Measurements from ENCODE around the gene ZBTB42.
"Not testable (repeated sequence)": the region's sequence is repeated elsewhere in the genome, so short reads cannot be mapped to it uniquely, and the experiment has no call there.

Gene ZBTB42

DNA sequence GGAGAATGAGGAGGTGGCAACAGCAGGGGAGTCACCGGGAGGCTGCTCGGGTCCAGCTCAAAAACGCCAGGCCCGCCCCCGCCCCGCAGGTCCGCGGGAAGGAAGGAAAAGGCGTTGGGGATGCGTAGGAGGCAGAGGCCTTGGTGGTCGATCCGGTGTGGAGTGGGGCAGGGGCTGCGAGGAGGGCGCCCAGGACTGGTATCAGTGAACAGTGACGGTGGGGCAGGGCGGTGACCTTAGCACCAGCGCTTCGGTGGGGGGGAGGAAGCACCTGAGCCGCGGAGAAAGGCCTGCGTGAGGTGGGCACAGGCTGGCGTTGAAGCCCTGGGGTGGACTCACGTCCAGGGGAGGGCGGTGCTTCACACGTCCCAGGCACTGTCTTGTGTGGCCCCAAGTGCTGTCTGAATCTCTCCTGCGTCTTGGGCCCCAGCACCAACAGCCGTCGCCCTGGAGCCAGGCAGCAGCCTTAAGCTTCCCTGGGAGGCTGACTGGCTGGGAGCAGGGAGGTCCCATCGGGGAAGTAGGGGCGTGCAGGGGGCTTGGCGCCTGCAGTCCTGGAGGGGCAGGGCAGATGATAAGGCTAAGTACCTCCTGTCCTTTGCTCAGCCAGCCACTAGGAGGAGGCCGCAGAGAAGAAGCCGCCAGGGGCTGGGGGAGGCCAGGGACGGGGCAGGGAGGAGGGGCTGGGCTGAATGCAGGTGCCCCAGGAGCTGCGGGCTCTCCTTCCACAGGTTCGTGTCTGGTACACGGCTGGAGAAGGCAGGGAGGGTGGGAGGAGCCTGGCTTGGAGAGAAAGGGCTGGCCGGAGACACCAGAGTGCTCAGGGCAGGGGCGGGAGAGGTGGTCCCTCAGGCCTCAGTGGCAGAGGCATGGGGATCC, 26.5 kb downstream of the ZBTB42 start:
- peak overlapping the region; percentile 63 for H3K4me3 Mint-ChIP-seq
- H3K36me3 Mint-ChIP-seq (ENCODE audit: low read depth), result no peaks in the 10 kb centered on the region
- no peak overlapping the region for H3K27ac Mint-ChIP-seq
- H3K27me3 Mint-ChIP-seq, result peaks cover 53% of the 10 kb centered on the region
- peaks cover 24% of the 10 kb centered on the region for H3K4me1 Mint-ChIP-seq (ENCODE audit: low read depth)
- intact Hi-C loops (cut with micrococcal nuclease), result loop anchor here (5.0 kb wide), 1 partner anchor 40 kb away; no protein-coding TSS in a partner anchor
- H3K9me3 Mint-ChIP-seq, result peaks cover 13% of the 10 kb centered on the region

DNA sequence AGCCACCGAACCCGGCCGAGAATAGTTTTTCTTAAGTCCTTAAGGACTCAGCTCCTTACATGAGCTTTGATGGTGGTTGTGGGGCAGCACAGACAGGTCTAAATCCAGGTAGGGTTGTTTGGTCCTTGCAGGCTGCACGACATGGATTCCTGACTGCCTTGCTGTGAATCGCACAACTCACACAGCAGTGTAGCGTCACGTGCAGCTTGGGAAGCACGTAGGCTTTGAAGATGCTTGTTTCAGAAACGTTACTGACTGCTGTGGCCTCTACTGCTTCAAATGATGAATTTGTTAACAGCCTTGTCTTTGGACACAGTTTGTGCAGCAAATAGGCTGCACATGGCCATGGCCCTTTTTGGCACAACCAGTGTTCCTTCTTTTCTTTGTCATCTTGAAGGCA, 29.9 kb downstream of the ZBTB42 start:
- Mint-ChIP-seq H3K27me3 (peaks cover 32% of the 10 kb centered on the region), H3K36me3 (ENCODE audit: low read depth) (no peaks in the 10 kb centered on the region), H3K4me3 (no peak overlapping the region), H3K4me1 (ENCODE audit: low read depth) (peaks cover 18% of the 10 kb centered on the region), H3K9me3 (no peaks in the 10 kb centered on the region), H3K27ac (no peak overlapping the region)
- intact Hi-C loops (cut with micrococcal nuclease), result no loop called here

GRCh38 chr14:104836171-104836935, 35.5 kb downstream of the ZBTB42 start:
- H3K4me3 Mint-ChIP-seq; H3K9me3 Mint-ChIP-seq; H3K27ac Mint-ChIP-seq; H3K36me3 Mint-ChIP-seq (ENCODE audit: low read depth); H3K4me1 Mint-ChIP-seq (ENCODE audit: low read depth); intact Hi-C loops (cut with micrococcal nuclease): not testable (repeated sequence)
- peaks cover 45% of the 10 kb centered on the region for H3K27me3 Mint-ChIP-seq

DNA sequence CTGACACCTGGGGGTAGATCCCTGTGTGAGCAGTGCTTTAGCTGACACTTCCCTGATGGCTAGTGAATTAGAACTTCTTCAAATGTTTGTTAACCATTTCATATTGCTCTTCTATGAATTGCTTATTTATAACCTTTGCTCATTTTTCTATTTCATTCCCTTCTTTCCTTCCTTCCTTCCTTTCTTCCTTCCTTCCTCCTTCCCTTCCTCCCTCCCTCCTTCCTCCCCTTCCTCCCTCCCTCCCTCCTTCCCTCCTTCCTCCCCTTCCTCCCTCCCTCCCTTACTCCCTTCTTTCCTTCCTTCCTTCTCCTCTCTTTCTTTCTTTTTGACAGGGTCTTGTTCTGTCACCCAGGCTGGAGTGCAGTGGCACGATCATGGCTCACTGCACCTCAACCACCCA, 40.8 kb downstream of the ZBTB42 start:
- Mint-ChIP-seq H3K4me3 (no peak overlapping the region), H3K36me3 (ENCODE audit: low read depth) (no peaks in the 10 kb centered on the region), H3K27me3 (peaks cover 84% of the 10 kb centered on the region), H3K4me1 (ENCODE audit: low read depth) (no peaks in the 10 kb centered on the region), H3K9me3 (no peaks in the 10 kb centered on the region), H3K27ac (no peak overlapping the region)
- intact Hi-C loops (cut with micrococcal nuclease), result no loop called here

DNA sequence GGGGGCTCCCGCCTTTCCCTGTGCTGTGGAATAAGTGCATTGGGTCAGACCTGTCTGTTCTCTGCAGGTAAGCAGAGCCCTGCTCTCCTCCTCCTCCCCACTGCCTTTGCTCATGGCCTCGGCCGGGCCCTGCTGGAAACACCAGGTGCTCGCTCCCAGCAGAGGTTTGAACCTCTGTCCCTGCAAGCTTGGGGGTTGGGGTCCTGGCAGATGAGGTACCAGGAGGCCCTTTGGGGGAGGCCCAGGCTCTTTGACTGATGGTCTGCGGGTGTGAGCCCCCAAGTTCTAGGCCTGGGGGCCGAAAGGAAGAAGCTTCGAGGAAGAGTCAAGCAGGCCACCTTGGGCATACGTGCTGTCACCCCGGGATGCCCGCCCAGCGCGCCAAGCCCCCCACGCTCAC, 42.1 kb downstream of the ZBTB42 start:
- Mint-ChIP-seq H3K4me3 (no peak overlapping the region), H3K4me1 (ENCODE audit: low read depth) (no peaks in the 10 kb centered on the region), H3K36me3 (ENCODE audit: low read depth) (no peaks in the 10 kb centered on the region), H3K27ac (no peak overlapping the region), H3K27me3 (peaks cover 87% of the 10 kb centered on the region), H3K9me3 (no peaks in the 10 kb centered on the region)
- intact Hi-C loops (cut with micrococcal nuclease), result no loop called here

GRCh38 chr14:104843442-104844305, 42.8 kb downstream of the ZBTB42 start:
- intact Hi-C loops (cut with micrococcal nuclease), result no loop called here
- Mint-ChIP-seq H3K27me3 (peaks cover 91% of the 10 kb centered on the region), H3K9me3 (no peaks in the 10 kb centered on the region), H3K4me1 (ENCODE audit: low read depth) (no peaks in the 10 kb centered on the region), H3K27ac (no peak overlapping the region), H3K4me3 (no peak overlapping the region), H3K36me3 (ENCODE audit: low read depth) (no peaks in the 10 kb centered on the region)

GRCh38 chr14:104844306-104845032, 43.6 kb downstream of the ZBTB42 start:
- peaks cover 85% of the 10 kb centered on the region for H3K27me3 Mint-ChIP-seq
- no peak overlapping the region for H3K4me3 Mint-ChIP-seq
- H3K4me1 Mint-ChIP-seq (ENCODE audit: low read depth), result no peaks in the 10 kb centered on the region
- intact Hi-C loops (cut with micrococcal nuclease), result no loop called here
- no peaks in the 10 kb centered on the region for H3K36me3 Mint-ChIP-seq (ENCODE audit: low read depth)
- no peaks in the 10 kb centered on the region for H3K9me3 Mint-ChIP-seq
- no peak overlapping the region for H3K27ac Mint-ChIP-seq

DNA sequence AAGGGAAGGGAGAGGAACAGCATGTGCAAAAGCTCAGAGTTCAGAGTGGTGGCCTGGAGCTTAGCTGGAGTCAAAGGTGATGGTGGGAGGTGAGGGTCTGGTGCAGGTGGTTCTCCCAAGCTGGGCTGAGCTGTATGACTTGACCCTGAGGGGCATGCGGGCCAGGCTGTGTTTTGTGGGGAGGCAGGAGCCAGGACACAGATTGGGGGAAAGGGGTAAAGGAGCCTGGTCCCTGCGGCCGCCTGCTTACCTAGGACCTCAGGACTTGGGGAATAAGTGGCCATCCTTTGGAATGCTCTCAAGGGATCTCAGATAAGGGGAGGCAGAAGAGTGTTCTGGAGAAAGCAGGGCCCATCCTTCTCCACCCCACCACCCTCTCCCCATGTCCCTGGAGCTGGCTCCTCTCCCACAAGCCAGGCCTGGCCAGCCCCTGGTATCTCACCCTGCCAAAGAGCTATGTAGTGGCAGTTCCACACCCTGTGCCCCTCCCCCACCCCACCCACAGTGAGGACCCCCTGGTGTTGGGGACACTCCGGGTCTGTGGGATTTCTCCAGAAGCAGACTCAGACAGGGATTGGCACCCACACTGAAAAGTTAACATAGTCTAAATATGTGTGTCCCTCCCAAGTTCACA, 44.2 kb downstream of the ZBTB42 start:
- H3K27me3 Mint-ChIP-seq, result peaks cover 80% of the 10 kb centered on the region

DNA sequence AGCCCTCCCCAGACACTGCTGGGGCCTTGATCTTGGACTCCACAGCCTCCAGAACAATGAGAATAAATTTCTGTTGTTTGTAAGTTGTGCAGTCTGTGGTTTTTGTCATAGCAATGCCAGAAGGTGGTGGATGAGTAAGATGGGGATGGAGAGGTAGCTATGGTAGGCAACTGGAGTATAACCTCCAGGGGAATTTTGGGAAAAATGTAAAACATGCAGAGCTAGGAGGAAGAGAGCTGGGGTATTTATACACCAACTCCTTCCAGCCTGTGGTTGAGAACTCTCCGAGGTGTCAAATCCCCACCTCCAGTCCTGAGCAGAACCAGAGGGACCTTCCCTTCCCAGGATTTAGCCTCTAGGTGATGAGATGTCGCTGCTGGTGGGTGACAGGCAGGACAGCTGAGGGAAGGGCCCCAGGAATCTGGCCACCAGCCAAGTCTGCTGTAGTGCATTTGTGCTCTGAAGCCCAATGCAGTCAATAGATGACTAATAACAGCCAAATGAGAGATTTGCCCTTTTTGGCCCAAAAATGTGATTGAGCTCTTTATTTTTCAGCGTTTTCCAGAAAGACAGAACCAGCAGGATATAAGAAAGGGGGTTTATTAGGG, 45.0 kb downstream of the ZBTB42 start:
- Mint-ChIP-seq H3K4me3 (no peak overlapping the region), H3K36me3 (ENCODE audit: low read depth) (no peaks in the 10 kb centered on the region), H3K27ac (no peak overlapping the region), H3K4me1 (ENCODE audit: low read depth) (no peaks in the 10 kb centered on the region), H3K27me3 (peaks cover 74% of the 10 kb centered on the region), H3K9me3 (no peaks in the 10 kb centered on the region)
- intact Hi-C loops (cut with micrococcal nuclease), result no loop called here

More for the DNA sequence above, 44.2 kb downstream of the ZBTB42 start:
- Mint-ChIP-seq H3K4me1 (ENCODE audit: low read depth) (no peaks in the 10 kb centered on the region), H3K9me3 (no peaks in the 10 kb centered on the region), H3K4me3 (no peak overlapping the region), H3K27ac (no peak overlapping the region), H3K36me3 (ENCODE audit: low read depth) (no peaks in the 10 kb centered on the region)
- intact Hi-C loops (cut with micrococcal nuclease), result no loop called here

- Mint-ChIP-seq H3K4me3 (no peak overlapping the region), H3K9me3 (no peaks in the 10 kb centered on the region), H3K27ac (no peak overlapping the region), H3K27me3 (peaks cover 39% of the 10 kb centered on the region), H3K36me3 (ENCODE audit: low read depth) (no peaks in the 10 kb centered on the region), H3K4me1 (ENCODE audit: low read depth) (no peaks in the 10 kb centered on the region)
- intact Hi-C loops (cut with micrococcal nuclease), result no loop called here
Measured at GRCh38 chr14:104852280-104852663, 51.4 kb downstream of the ZBTB42 start.

Data from dendritic cell treated with granulocyte-macrophage colony-stimulating factor and Interleukin-4, amounts not matched to agents 40 ng/mL and 50 ng/mL, for 4 days (primary cell).